ENCODE results near the gene ZNF784. TPM values are rescaled to one million over a fixed set of nuclear protein-coding genes. Genes with fewer than 3 reads are reported as not detected.
"Not testable (repeated sequence)": the region's sequence is repeated elsewhere in the genome, so short reads cannot be mapped to it uniquely, and the experiment has no call there.

Gene ZNF784
- total RNA-seq, 1 experiment from 2014 or later: 3.1 TPM

- no peaks in the 10 kb centered on the region for H3K9me3 Mint-ChIP-seq (ENCODE audit: unreplicated experiment)
- CTCF ChIA-PET: interaction anchor here (1.0 kb wide), 1 partner anchor 81 kb away, joined by 5 read pairs; no protein-coding TSS in a partner anchor
- no peak for DNase-seq (ENCODE audit: unreplicated experiment)
- H3K36me3 Mint-ChIP-seq (ENCODE audit: insufficient read depth, unreplicated experiment): no peaks in the 10 kb centered on the region
- peaks cover 21% of the 10 kb centered on the region for H3K4me1 Mint-ChIP-seq (ENCODE audit: insufficient read depth, unreplicated experiment)
- peak overlapping the region; percentile 21 for H3K27ac Mint-ChIP-seq (ENCODE audit: low read depth, unreplicated experiment)
- H3K4me3 Mint-ChIP-seq (ENCODE audit: unreplicated experiment): peak overlapping the region; percentile 19
- intact Hi-C loops (cut with micrococcal nuclease): no loop called here
- H3K27me3 Mint-ChIP-seq (ENCODE audit: insufficient read depth, unreplicated experiment): peaks cover 18% of the 10 kb centered on the region
- TF ChIP-seq, protein P1, sequence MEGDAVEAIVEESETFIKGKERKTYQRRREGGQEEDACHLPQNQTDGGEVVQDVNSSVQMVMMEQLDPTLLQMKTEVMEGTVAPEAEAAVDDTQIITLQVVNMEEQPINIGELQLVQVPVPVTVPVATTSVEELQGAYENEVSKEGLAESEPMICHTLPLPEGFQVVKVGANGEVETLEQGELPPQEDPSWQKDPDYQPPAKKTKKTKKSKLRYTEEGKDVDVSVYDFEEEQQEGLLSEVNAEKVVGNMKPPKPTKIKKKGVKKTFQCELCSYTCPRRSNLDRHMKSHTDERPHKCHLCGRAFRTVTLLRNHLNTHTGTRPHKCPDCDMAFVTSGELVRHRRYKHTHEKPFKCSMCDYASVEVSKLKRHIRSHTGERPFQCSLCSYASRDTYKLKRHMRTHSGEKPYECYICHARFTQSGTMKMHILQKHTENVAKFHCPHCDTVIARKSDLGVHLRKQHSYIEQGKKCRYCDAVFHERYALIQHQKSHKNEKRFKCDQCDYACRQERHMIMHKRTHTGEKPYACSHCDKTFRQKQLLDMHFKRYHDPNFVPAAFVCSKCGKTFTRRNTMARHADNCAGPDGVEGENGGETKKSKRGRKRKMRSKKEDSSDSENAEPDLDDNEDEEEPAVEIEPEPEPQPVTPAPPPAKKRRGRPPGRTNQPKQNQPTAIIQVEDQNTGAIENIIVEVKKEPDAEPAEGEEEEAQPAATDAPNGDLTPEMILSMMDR (IDR thresholded peaks at IDR 0.05; ENCODE audit: unreplicated experiment): no peak
- POLR2A ChIA-PET: interaction anchor here (1.3 kb wide), 1 partner anchor 14 kb away, joined by 3 read pairs; no protein-coding TSS in a partner anchor
- BruUV-seq (replicated peaks): no TSS peak
Measured at GRCh38 chr19:55584871-55585270, 39.5 kb downstream of the ZNF784 start.

- BruUV-seq (replicated peaks); H3K36me3 Mint-ChIP-seq (ENCODE audit: insufficient read depth, unreplicated experiment); H3K27ac Mint-ChIP-seq (ENCODE audit: low read depth, unreplicated experiment); DNase-seq (ENCODE audit: unreplicated experiment); H3K9me3 Mint-ChIP-seq (ENCODE audit: unreplicated experiment); H3K4me3 Mint-ChIP-seq (ENCODE audit: unreplicated experiment); intact Hi-C loops (cut with micrococcal nuclease): not testable (repeated sequence)
- ChIA-PET POLR2A (interaction anchor here (0.7 to 1.3 kb wide), 2 partner anchors 12 to 17 kb away, joined by 3 read pairs; no protein-coding TSS in a partner anchor), CTCF (interaction anchor here (0.6 to 1.4 kb wide), 6 partner anchors 22 to 443 kb away, joined by 3 to 6 read pairs (median 4); no protein-coding TSS in a partner anchor)
- H3K27me3 Mint-ChIP-seq (ENCODE audit: insufficient read depth, unreplicated experiment): peaks cover 18% of the 10 kb centered on the region
- H3K4me1 Mint-ChIP-seq (ENCODE audit: insufficient read depth, unreplicated experiment): peaks cover 27% of the 10 kb centered on the region
Measured at GRCh38 chr19:55583897-55584296, 40.5 kb downstream of the ZNF784 start.

- Mint-ChIP-seq H3K27me3 (ENCODE audit: insufficient read depth, unreplicated experiment) (peaks cover 18% of the 10 kb centered on the region), H3K4me1 (ENCODE audit: insufficient read depth, unreplicated experiment) (peaks cover 27% of the 10 kb centered on the region)
- H3K36me3 Mint-ChIP-seq (ENCODE audit: insufficient read depth, unreplicated experiment); H3K9me3 Mint-ChIP-seq (ENCODE audit: unreplicated experiment); POLR2A ChIA-PET; intact Hi-C loops (cut with micrococcal nuclease); DNase-seq (ENCODE audit: unreplicated experiment); BruUV-seq (replicated peaks); H3K4me3 Mint-ChIP-seq (ENCODE audit: unreplicated experiment); H3K27ac Mint-ChIP-seq (ENCODE audit: low read depth, unreplicated experiment): not testable (repeated sequence)
- CTCF ChIA-PET: interaction anchor here (0.6 to 1.2 kb wide), 2 partner anchors 54 to 67 kb away, joined by 3 to 4 read pairs; no protein-coding TSS in a partner anchor
Measured at GRCh38 chr19:55582284-55582683, 42.1 kb downstream of the ZNF784 start.

GRCh38 chr19:55581823-55582223 is 42.5 kb downstream of the ZNF784 start:
- peaks cover 27% of the 10 kb centered on the region for H3K4me1 Mint-ChIP-seq (ENCODE audit: insufficient read depth, unreplicated experiment)
- BruUV-seq (replicated peaks): no TSS peak
- no peak for DNase-seq (ENCODE audit: unreplicated experiment)
- intact Hi-C loops (cut with micrococcal nuclease): no loop called here
- H3K4me3 Mint-ChIP-seq (ENCODE audit: unreplicated experiment): peak overlapping the region; percentile 89
- TF ChIP-seq, protein P1 (IDR thresholded peaks at IDR 0.05; ENCODE audit: unreplicated experiment): no peak
- H3K27ac Mint-ChIP-seq (ENCODE audit: low read depth, unreplicated experiment): peak overlapping the region; percentile 91
- no peaks in the 10 kb centered on the region for H3K9me3 Mint-ChIP-seq (ENCODE audit: unreplicated experiment)
- ChIA-PET CTCF (interaction anchor here (0.6 to 1.2 kb wide), 4 partner anchors 24 to 67 kb away, joined by 3 to 4 read pairs (median 4); partner anchors contain the start of gene ZNF865), POLR2A (interaction anchor here (0.6 to 2.0 kb wide), 5 partner anchors 18 to 616 kb away, joined by 3 to 23 read pairs (median 3); partner anchors contain the start of genes FIZ1 and ZNF524)
- H3K27me3 Mint-ChIP-seq (ENCODE audit: insufficient read depth, unreplicated experiment): peaks cover 18% of the 10 kb centered on the region
- H3K36me3 Mint-ChIP-seq (ENCODE audit: insufficient read depth, unreplicated experiment): peaks cover 6% of the 10 kb centered on the region

DNA sequence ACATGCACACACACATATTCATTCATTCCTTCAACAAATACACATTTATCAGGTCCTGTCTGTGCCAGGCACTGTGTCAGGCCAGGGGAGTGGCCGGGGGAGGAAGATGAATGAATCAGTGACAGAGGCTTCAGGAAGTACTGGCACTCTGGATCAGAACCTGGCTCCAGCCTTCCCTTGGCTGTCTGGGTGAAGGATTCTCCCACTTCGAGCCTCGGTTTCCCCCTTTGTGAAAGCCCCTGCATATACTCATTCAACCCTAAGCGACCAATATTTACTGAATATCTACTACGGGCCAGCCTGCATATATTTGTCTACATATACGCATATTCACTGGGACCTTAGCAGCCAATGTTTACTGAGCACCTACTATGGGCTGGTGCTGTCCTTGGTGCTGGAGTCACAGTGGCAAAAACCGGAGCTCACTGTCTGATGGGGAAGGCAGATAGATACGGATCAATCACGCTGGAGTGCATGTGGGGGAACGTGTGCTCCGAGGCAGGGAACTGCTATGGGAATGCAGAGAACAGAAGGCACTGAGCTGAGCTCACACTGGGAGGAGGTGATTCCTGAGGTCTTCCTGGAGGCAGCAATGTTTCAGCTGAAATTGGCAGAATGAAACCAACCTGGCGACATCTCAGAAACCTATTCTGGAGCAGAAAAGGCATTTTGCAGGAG is 43.1 kb downstream of the ZNF784 start:
- Mint-ChIP-seq H3K36me3 (ENCODE audit: insufficient read depth, unreplicated experiment) (peaks cover 8% of the 10 kb centered on the region), H3K4me3 (ENCODE audit: unreplicated experiment) (peak overlapping the region; percentile 89), H3K27me3 (ENCODE audit: insufficient read depth, unreplicated experiment) (peaks cover 18% of the 10 kb centered on the region), H3K4me1 (ENCODE audit: insufficient read depth, unreplicated experiment) (peaks cover 27% of the 10 kb centered on the region), H3K27ac (ENCODE audit: low read depth, unreplicated experiment) (peak overlapping the region; percentile 91), H3K9me3 (ENCODE audit: unreplicated experiment) (no peaks in the 10 kb centered on the region)
- peak; percentile 17 for DNase-seq (ENCODE audit: unreplicated experiment)
- ChIA-PET CTCF (interaction anchor here (0.6 to 1.2 kb wide), 4 partner anchors 25 to 1106 kb away, joined by 4 read pairs; partner anchors contain the start of gene ZNF865), POLR2A (interaction anchor here (0.6 to 2.0 kb wide), 7 partner anchors 18 to 617 kb away, joined by 3 to 23 read pairs (median 3); partner anchors contain the start of genes FIZ1, UBE2S and ZNF524)
- intact Hi-C loops (cut with micrococcal nuclease): no loop called here
- TF ChIP-seq, protein P1 (IDR thresholded peaks at IDR 0.05; ENCODE audit: unreplicated experiment): no peak
- BruUV-seq (replicated peaks): no TSS peak
